ENCODE data around the gene PHC3.

Gene PHC3

GRCh38 chr3:170075441-170076091, 106.0 kb downstream of the PHC3 start:
- DNase-seq, result no peak

DNA sequence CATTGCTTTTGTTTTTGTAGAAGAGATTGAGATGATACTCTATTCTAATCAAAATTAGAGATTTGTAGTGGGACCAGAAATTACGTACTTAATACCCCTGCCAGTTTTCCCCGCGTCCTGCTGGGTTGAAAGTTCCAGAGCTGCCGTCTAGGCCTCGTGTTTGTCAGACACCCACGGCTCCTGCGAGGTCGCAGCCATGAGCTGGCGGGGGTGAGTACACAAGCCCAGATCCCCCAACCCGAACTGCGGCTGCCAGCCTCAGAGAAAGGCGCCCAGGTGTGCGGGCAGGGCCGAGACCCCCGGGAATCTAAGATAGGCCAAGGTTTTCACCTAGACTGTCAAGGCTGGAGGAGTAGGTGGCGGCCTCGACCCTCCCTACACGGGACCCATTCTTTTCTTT, 117.4 kb downstream of the PHC3 start:
- DNase-seq, result no peak

DNA sequence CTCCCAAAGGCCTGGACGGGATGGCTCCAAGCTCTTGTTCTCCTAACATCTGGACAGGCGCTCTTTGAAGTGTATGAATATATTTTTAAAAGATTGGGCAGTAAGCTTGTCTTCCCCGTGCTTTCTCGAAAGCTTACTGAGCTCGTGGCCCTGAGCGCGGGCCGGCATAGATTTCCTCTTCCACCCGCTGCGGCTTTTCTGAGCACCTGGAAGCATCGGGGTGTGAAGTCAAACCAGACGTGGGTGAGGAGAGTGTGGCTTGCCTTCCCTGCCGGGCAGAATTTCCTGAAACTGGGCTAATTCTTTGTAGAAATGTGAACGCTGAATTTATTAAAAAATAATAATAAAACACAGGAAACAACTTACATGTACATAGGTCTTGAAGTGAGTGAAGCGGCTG, 117.8 kb downstream of the PHC3 start:
- DNase-seq, result no peak

- no peak for DNase-seq
Measured at GRCh38 chr3:170062769-170063168, 118.8 kb downstream of the PHC3 start.

DNA sequence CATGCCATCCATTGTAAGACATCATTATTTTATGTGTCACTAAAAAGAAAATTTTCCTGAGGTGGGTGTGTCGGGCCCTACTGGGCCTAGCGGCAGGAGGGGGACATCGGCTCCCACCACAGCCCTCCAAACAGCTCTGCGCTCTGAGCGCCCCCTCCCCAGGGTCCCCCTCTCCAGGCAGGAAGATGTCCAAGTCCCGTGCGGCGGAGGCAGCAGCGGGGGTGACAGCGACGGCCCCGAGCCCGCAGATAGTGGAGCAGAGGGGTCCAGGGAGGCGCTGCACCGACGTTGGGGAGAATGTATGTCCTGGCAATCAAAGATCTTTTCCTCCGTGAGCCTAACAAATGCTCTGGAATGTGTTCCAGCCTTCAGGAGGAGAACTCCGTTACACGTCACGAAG, 119.5 kb downstream of the PHC3 start:
- no peak for DNase-seq

DNA sequence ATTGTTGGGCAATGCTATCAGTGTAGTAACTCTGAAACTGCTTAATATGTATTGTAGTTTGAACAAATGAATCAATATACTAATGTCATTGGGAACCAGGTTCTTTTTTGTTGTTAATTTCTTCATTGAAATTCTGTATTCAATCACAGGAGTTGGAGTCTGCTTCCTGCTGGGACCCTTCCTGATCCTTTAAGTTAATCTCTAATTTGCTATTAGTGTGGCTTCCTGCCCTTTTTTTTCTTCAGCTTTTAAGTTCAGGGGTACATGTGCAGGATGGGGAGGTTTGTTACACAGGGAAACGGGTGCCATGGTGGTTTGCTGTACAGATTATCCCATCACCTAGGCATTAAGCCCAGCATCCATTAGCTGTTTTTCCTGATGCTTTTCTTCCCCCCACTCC, 122.1 kb downstream of the PHC3 start:
- DNase-seq, result no peak

DNA sequence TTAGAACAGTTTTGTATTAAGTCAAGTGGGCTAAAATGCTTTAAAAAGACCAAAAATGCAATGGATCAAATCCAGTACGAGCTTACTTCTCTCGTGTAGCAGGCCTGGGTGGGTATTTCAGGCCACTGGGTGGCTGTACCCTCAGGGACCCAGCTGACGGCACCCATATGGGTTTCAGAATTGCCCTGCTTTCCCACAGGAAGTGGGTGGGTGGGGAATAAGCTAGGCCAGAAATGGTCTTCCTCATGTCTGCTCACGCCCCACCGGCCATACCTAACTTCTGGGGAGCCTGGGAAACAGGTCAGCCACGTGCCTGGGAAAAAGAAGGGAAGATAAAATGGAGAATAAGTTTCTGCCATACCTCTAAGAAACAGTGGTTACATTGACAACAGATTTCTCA, 123.4 kb downstream of the PHC3 start:
- DNase-seq, result no peak

GRCh38 chr3:170057550-170057949, 124.0 kb downstream of the PHC3 start:
- DNase-seq, result no peak

GRCh38 chr3:170056710-170057454, 124.7 kb downstream of the PHC3 start:
- DNase-seq, result no peak

DNA sequence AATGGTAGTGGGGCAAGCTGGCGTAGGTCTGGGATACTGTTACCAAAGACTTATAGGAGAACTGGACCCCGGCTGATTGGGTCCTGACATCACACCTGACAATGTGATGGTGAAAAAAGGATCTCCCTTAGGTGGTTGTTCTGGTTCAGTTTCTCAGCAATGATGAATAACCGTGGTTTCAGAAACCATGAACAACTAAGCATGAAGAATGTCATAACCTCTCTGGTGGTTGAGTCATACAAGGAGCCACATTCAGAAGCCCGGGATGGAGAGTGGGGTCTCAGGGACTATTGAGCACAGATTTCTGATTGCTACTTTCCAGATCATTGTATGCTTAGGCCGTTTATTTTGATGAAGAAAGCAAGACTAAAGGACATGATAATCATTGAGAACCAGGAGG, 126.3 kb downstream of the PHC3 start:
- DNase-seq, result peak; percentile 19

DNA sequence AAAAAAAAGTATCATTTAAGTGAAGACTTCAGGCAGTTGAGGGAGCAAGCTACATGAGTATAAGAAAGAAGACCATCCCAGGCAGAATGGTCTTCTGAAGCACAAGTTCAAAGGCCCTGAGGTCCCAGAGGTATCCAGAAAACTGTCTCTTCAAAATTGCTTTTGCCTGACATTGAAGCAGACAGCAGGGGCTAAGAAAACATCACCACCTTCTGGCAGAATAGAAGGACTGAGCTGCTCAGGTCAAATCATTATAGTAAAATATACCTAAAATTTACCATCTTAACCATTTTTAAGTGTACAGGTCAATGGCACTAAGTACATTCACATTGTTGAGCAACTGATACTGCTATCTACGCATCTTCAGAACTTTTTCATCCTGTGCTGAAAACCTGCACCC, 127.3 kb downstream of the PHC3 start:
- DNase-seq, result no peak

- DNase-seq, result no peak
Measured at GRCh38 chr3:170052398-170052797, 129.1 kb downstream of the PHC3 start.

DNA sequence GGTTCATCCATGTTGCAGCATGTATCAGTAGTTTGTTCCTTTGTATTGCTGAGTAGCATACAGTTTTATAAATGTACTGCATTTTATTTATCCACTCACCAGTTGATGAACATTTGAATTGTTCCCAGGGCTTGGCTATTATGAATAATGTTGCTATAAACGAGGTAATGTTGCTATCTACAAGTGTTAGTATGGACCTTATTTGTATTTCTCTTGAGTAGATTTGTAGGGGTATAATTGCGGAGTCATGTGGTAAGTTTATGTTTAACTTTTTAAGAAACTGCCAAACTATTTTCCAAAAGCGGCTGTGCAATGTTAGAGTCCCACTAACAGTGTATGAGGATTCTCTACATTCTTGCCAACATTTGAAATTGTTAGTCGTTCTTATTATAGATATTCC, 130.8 kb downstream of the PHC3 start:
- no peak for DNase-seq

DNA sequence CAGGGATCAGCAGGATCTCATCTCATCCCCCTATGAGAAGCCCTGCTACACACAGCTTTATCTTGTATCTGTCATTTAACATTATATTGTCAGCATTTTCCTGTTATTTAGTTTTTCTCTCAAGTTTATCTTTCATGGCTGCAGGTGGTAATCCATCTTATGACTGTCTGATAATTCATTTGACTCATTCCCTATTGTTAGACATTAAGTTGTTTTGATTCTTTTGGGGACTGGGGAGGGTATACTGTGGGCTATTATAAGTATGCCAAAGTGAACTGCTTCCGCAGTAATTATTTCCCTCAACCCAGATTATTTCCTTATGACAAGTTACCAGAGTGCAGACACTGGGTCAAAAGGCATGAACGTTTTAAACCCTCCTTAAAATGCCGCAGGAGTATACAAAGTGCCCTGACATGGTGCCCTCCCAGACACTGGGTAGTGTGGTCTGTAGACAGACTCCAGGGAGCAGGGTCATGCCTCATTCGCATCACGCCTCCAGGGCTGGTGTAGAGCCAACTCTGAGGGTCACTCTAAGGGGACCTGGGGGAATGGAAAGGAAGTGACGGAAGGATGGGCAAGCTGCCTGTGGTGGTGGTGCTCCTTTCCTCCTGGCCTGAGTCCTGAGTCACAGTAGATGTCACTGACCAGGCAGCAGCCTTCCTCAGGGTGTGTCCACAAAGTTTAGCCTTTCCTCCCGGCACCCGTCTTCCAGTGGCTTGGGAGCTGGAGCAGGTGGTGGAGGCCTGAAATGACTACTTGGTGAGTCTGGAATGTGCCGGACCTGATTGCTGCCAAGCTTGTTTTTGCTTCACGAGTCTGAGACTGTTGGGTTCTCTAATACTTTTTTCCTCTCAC, 132.2 kb downstream of the PHC3 start:
- DNase-seq, result peak; percentile 3

DNA sequence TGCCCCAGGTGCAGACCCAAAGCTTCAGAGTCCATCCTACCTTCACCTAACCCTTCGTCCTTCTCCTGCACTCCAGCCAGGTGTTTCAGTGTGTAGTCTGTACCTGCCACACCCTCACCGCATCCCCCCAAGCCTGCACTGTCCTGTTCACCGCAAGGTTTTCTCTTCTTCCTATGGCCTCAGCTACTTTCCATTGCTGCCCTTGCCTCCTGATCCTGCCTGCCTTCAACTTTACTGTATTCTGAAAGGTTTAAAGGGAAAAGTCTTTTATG, 134.5 kb downstream of the PHC3 start:
- DNase-seq, result no peak

DNA sequence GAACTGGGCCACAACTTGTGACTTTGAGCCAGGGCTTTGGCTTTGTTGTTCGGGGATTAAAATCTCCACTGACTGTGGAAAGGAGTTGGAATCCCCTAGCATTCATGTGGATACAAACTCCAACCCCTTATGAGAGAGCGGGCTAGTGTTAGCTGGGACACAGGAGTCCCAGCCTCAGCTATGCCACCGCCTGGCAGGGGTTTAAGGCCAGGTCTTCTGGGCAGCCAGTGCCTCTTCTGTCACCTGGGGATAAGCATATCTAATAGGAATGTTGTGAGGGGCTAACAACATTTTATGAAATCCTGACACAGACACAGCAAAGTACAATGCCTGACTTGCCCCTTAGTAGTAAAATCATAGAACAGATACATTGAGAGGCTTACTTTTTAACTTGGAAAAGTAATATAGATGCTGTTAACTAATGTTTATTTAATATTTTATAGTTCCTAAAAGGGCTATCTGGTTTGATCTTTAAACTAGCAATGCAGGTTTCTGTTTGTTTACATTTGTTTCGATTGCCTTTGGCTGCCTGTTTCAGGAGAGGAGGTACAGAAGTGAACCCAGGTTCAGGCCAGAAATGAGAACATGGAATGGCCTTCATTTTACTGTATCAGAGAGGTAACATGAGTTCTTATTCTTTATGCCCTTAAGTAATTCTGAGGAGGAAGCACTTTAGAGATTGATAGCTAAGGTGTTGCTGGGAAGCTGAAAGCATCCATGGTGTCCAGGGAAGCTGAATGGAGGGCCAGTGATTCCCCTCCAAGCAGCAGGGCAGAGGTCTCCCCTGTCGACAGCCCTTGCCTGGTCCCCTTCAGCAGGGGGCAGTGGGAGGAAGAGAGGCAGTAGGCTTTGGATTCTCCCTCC, 135.0 kb downstream of the PHC3 start:
- no peak for DNase-seq

DNA sequence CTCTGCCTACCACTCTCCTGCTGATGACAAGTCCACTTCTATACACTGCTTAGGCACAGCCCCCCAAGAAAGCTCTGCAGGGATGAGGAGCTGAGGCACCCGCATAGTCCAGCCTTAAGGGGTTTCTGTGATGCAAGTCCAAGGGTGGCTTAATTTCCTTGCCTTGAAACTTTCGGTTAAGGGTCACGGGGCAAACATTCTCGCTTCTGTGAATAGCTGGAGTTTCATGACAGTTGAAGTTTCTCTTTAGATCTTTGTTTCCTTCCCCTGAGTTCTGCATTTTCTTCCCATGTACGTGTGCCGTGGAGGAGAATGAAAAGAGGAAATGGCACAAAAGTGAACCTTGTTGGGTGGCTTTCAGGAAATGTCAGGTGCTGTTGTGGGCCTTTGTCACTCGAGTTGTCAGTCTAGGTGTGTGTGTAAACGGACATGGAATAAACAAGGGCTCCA, 136.7 kb downstream of the PHC3 start:
- DNase-seq, result no peak

DNA sequence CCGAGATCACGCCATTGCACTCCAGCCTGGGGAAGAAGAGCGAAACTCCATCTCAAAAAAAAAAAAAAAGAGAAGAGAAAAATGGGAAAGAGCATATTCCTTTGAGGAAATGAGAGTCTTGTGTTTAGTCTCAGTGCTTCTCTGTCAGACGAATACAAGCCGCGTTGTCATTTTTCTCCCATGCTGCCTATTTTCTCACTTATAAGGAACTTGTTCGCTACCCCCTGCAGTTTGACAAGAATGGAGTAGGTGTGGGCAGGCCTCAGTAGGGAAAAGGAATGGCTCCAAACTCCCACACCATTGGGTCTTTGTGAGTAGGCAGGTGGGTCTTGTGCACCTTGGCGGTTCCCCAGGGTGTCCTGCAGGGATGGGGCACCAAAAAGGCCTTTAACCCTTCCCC, 137.3 kb downstream of the PHC3 start:
- DNase-seq, result no peak

GRCh38 chr3:170043506-170043905, 138.0 kb downstream of the PHC3 start:
- no peak for DNase-seq

DNA sequence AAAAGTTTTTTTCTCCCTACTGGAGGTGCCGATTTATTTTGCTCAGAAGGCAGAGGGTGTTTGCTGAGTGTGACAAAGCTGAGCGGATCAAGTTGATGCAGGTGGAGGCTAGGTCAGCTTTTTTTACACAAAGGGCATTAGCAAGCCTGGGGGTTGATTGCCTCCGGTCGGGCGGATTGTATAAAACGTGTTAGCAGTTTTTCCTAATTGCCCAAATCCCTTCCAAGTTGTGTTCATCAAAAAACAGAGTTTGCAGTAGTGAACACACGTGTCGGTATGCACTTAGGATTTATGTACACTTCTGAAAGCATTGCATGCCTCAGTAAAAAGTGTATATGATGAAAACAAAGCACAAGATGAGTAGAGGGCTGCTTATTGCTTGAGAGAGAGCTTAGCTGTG, 141.1 kb downstream of the PHC3 start:
- no peak for DNase-seq

DNA sequence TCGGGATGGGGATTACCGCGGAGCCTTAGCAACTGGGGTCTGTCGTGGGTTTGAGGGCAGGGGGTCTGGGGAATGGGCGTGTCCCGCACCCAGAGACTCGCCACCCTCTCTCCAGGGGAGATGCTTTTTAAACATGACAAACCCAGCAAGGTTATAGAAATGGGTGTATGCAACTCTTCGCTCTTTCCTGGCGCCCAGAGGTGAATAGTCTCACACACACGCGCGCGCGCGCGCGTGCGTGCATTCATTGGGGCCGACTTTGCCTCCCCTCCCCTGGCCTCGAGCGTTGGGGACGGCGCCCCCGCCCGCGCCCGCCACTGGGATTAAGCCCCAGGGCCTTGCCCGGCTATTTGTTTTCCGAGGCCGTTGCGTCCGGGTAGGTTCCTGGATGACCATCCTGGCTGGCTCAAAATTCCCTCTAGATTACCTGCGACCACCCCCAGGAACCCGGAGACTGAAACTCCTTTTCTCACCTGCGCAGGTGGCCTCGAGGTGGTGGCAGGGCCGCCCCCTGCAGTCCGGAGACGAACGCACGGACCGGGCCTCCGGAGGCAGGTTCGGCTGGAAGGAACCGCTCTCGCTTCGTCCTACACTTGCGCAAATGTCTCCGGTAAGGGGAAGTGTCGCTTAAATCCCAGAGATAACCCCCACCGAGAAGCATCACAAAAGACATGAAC, 143.0 kb downstream of the PHC3 start:
- DNase-seq, result no peak

Data from fibroblast of skin of back (primary cell).